Measurements from ENCODE around the gene GATB. TPM values are rescaled to one million over a fixed set of nuclear protein-coding genes. Genes with fewer than 3 reads are reported as not detected.

GATB gene
- total RNA-seq, 4 donors from 2014 or later = 26.6 to 49.2 (median 32.6) TPM

DNA sequence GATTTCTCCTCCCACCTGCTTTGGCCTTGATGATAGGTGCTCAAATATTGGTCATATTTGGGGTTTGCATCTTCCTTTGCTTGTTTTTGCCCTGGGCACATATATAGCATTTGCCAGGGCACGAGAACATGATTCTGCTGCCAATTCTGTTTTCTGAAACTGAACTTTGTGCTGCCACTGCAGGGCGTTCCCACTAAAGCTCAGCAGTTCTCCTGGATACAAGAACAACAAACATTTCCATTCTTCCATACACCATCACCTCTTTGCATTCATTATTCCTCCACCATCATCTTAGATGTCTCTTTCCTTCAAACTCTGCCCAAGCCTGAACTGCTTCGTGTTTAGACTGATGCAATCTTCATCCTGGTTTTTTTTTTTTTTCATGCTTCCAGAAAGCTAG, 36.3 kb upstream of the GATB start:
- no peak for DNase-seq (ENCODE audit: low spot score in 2 of 2)
- peaks cover 0 to 8% (median 0%) of the 10 kb centered on the region in 4 donors for H3K4me1 ChIP-seq
- no peak for TF ChIP-seq EP300 (IDR thresholded peaks at IDR 0.05)
- no peaks in the 10 kb centered on the region for H3K36me3 ChIP-seq
- no peaks in the 10 kb centered on the region for H3K27me3 ChIP-seq
- no peak overlapping the region for H3K4me3 ChIP-seq
- H3K9me3 ChIP-seq = no peaks in the 10 kb centered on the region
- H3K27ac ChIP-seq = no peak overlapping the region
- 28 to 46% methylated on average over 3 of the region's 3 CpGs for WGBS, 2 donors

- H3K36me3 ChIP-seq = no peaks in the 10 kb centered on the region
- TF ChIP-seq POLR2A (IDR thresholded peaks at IDR 0.05) (no peak), EP300 (IDR thresholded peaks at IDR 0.05) (no peak)
- H3K27me3 ChIP-seq = no peaks in the 10 kb centered on the region
- H3K4me3 ChIP-seq = no peak overlapping the region
- H3K4me1 ChIP-seq = peaks cover 0 to 8% (median 0%) of the 10 kb centered on the region in 4 donors
- H3K27ac ChIP-seq = no peak overlapping the region
- no peak for DNase-seq (ENCODE audit: low spot score in 2 of 2)
- 83 to 96% methylated on average over 3 of the region's 3 CpGs for WGBS, 2 donors
- H3K9me3 ChIP-seq = no peaks in the 10 kb centered on the region
These were observed 35.3 kb upstream of the GATB start for GRCh38 chr4:151796106-151796505.

DNA sequence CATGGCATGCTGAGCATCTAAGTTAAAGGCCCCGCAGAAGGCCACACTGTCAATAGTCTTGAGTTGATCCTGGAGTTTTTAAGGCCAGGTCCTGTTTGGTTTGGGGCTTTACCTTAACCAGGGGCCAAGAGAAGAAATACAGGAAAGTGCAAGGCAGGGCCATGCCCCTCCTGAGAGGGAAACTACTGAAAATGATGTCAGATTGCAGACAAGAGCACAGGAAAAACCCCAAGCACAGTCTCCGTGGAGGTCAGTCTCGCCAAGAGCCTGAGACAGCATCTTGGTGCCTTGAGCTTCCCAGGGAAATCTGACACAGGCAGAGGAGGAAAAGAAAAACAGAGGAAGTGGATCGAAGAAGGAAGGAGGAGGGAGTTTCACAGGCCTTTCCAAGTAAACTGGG, 32.2 kb upstream of the GATB start:
- H3K27me3 ChIP-seq = no peaks in the 10 kb centered on the region
- 72 to 75% methylated on average over 4 of the region's 4 CpGs for WGBS, 2 donors
- peaks cover 0 to 8% (median 0%) of the 10 kb centered on the region in 4 donors for H3K4me1 ChIP-seq
- H3K36me3 ChIP-seq = no peaks in the 10 kb centered on the region
- TF ChIP-seq POLR2A (IDR thresholded peaks at IDR 0.05) = no peak
- TF ChIP-seq CTCF (IDR thresholded peaks at IDR 0.05) = no peak
- TF ChIP-seq EP300 (IDR thresholded peaks at IDR 0.05) = no peak
- H3K27ac ChIP-seq = no peak overlapping the region
- no peak for DNase-seq (ENCODE audit: low spot score in 2 of 2)
- no peaks in the 10 kb centered on the region for H3K9me3 ChIP-seq
- H3K4me3 ChIP-seq = no peak overlapping the region

DNA sequence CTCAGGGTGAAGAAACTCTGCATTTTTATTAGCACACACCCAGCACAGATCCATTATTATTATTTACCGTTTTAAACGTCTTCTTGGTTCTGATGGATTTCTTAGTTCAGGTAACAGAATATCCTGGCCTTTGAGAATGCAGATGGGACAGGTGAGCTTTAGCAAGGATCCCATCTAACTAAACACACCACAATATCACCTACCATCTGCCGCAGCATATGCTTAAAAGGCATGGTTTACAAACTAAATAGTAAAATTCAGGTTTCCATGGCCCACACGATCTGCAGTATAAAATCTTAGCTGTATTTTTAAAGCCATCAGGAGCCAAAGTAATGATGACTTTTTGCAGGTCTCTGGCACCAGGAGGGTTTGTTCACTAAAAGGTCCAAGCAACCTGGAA, 31.7 kb upstream of the GATB start:
- H3K4me1 ChIP-seq = peaks cover 0 to 7% (median 0%) of the 10 kb centered on the region in 4 donors
- no peak for DNase-seq (ENCODE audit: low spot score in 2 of 2)
- H3K4me3 ChIP-seq = no peak overlapping the region
- TF ChIP-seq POLR2A (IDR thresholded peaks at IDR 0.05) (no peak), EP300 (IDR thresholded peaks at IDR 0.05) (no peak), CTCF (IDR thresholded peaks at IDR 0.05) (no peak)
- H3K9me3 ChIP-seq = no peaks in the 10 kb centered on the region
- no peaks in the 10 kb centered on the region for H3K36me3 ChIP-seq
- no peak overlapping the region for H3K27ac ChIP-seq
- 91 to 92% methylated on average over 4 of the region's 4 CpGs for WGBS, 2 donors
- no peaks in the 10 kb centered on the region for H3K27me3 ChIP-seq

DNA sequence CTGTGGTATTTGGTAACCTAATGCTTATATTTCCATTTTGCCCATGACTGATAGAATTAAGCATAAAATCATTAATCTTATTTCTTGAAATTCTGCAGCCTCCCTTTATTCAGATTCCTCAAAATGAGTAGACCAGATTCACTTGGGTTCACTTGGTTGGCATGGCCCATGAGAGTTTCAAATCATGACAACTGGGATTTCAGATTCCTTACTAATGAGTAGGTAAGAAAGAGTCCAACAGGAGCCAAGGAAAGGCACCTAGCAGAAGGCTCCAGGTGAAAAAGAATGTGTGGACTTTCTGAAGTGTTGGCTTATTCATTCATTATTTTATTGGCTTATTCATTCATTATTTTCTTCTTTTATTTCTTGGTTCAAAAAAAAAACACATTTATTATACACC, 27.2 kb upstream of the GATB start:
- H3K27me3 ChIP-seq = no peaks in the 10 kb centered on the region
- TF ChIP-seq CTCF (IDR thresholded peaks at IDR 0.05) (no peak), POLR2A (IDR thresholded peaks at IDR 0.05) (no peak), EP300 (IDR thresholded peaks at IDR 0.05) (no peak)
- DNase-seq (ENCODE audit: low spot score in 2 of 2) = no peak

GRCh38 chr4:151786158-151786495, 25.3 kb upstream of the GATB start:
- no peak overlapping the region for H3K27ac ChIP-seq
- H3K27me3 ChIP-seq = no peaks in the 10 kb centered on the region
- TF ChIP-seq POLR2A (IDR thresholded peaks at IDR 0.05) = no peak
- no peak for TF ChIP-seq CTCF (IDR thresholded peaks at IDR 0.05)
- TF ChIP-seq EP300 (IDR thresholded peaks at IDR 0.05) = no peak
- H3K9me3 ChIP-seq = no peaks in the 10 kb centered on the region
- peaks cover 0 to 3% (median 0%) of the 10 kb centered on the region in 4 donors for H3K4me1 ChIP-seq
- no peak overlapping the region for H3K4me3 ChIP-seq
- 87 to 94% methylated on average over 2 of the region's 2 CpGs for WGBS, 2 donors
- no peaks in the 10 kb centered on the region for H3K36me3 ChIP-seq
- no peak for DNase-seq (ENCODE audit: low spot score in 2 of 2)

More for the DNA sequence above, 27.2 kb upstream of the GATB start:
- H3K27ac ChIP-seq = no peak overlapping the region
- H3K36me3 ChIP-seq = no peaks in the 10 kb centered on the region
- no peak overlapping the region for H3K4me3 ChIP-seq
- H3K9me3 ChIP-seq = no peaks in the 10 kb centered on the region
- no peaks in the 10 kb centered on the region for H3K4me1 ChIP-seq

Data from tibial nerve (tissue), 4 donors.